Prostate gland (tissue), 2 donors: ENCODE results near the gene R3HCC1L.

Experiments
- POLR2A ChIP-seq: fragments of 450-650 bp; IDR thresholded peaks from one replicate; pipeline ENCODE4 v1.6.1; 2016; ENCODE audit warnings: antibody characterized with exemption, mild to moderate bottlenecking
- POLR2AphosphoS5 ChIP-seq: sonication (generic); formaldehyde crosslinking; IDR thresholded peaks from one replicate; pipeline ENCODE4 v1.6.1; 2017; ENCODE audit warnings: antibody characterized with exemption
- TF ChIP-seq, protein P1 (sequence below), 4 experiments: fragments of 200-600 bp in 2 of 4; fragments of 450-650 bp in 2 of 4; sonication (generic) in 2 of 4; IDR thresholded peaks; 1 replicate in 3 of 4; 2 replicates in 1 of 4; pipeline ENCODE4 v1.5.1; 2016 to 2019; ENCODE audit warnings: antibody characterized with exemption in 4 of 4, mild to moderate bottlenecking in 2 of 4, moderate library complexity in 2 of 4

DNA sequence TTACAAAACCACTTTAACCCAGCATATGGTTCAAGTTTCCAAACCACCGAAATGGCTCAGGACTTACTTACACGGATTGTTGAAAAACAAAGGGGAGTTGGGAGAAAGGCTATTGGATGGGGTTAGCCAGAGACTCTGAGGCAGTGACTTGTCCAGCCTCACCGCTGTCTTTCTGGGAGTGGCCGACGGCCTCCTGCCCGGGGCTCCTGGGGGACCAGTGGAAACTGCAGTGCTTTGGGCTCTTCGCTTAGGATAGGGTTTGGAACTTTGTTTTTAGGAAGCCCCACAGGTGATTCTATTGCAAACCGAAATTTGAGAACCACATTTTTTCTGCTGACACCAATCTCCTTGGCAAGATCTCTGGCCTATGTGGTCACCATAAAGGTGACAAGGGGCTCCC, 38.1 kb upstream of the R3HCC1L start:
- TF ChIP-seq POLR2A (no peak), POLR2AphosphoS5 (no peak)
- TF ChIP-seq, protein P1, sequence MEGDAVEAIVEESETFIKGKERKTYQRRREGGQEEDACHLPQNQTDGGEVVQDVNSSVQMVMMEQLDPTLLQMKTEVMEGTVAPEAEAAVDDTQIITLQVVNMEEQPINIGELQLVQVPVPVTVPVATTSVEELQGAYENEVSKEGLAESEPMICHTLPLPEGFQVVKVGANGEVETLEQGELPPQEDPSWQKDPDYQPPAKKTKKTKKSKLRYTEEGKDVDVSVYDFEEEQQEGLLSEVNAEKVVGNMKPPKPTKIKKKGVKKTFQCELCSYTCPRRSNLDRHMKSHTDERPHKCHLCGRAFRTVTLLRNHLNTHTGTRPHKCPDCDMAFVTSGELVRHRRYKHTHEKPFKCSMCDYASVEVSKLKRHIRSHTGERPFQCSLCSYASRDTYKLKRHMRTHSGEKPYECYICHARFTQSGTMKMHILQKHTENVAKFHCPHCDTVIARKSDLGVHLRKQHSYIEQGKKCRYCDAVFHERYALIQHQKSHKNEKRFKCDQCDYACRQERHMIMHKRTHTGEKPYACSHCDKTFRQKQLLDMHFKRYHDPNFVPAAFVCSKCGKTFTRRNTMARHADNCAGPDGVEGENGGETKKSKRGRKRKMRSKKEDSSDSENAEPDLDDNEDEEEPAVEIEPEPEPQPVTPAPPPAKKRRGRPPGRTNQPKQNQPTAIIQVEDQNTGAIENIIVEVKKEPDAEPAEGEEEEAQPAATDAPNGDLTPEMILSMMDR (IDR thresholded peaks at IDR 0.05) = no peak
